ENCODE data around the gene PAPPA2. TPM values are rescaled to one million over a fixed set of nuclear protein-coding genes. Genes with fewer than 3 reads are reported as not detected.

Gene PAPPA2
- total RNA-seq, 2 experiments from 2014 or later: 0.25 to 0.46 TPM

GRCh38 chr1:176461576-176461975 is 1.4 kb upstream of the PAPPA2 start:
- H3K27me3 Mint-ChIP-seq: no peaks in the 10 kb centered on the region
- POLR2A ChIA-PET: no interaction called here
- H3K9me3 Mint-ChIP-seq: no peaks in the 10 kb centered on the region
- CTCF ChIA-PET: interaction anchor here (0.8 kb wide), 1 partner anchor 88 kb away, joined by 3 read pairs; no protein-coding TSS in a partner anchor
- H3K36me3 Mint-ChIP-seq (ENCODE audit: low read depth): no peaks in the 10 kb centered on the region
- DNase-seq: no peak
- no peaks in the 10 kb centered on the region for H3K4me1 Mint-ChIP-seq
- H3K4me3 Mint-ChIP-seq: no peak overlapping the region
- no peak overlapping the region for H3K27ac Mint-ChIP-seq

GRCh38 chr1:176466514-176466913 is 3.5 kb downstream of the PAPPA2 start:
- H3K27me3 Mint-ChIP-seq: no peaks in the 10 kb centered on the region
- no peak overlapping the region for H3K4me3 Mint-ChIP-seq
- ChIA-PET CTCF (no interaction called here), POLR2A (no interaction called here)
- no peak overlapping the region for H3K27ac Mint-ChIP-seq
- H3K36me3 Mint-ChIP-seq (ENCODE audit: low read depth): no peaks in the 10 kb centered on the region
- no peak for DNase-seq
- H3K9me3 Mint-ChIP-seq: no peaks in the 10 kb centered on the region
- H3K4me1 Mint-ChIP-seq: no peaks in the 10 kb centered on the region

- CTCF ChIA-PET: interaction anchor here (1.1 kb wide), 1 partner anchor 21 kb away, joined by 4 read pairs; no protein-coding TSS in a partner anchor
- H3K27me3 Mint-ChIP-seq: no peaks in the 10 kb centered on the region
- no peak overlapping the region for H3K27ac Mint-ChIP-seq
- no peak overlapping the region for H3K4me3 Mint-ChIP-seq
- H3K9me3 Mint-ChIP-seq: no peaks in the 10 kb centered on the region
- POLR2A ChIA-PET: no interaction called here
- no peak for DNase-seq
- H3K36me3 Mint-ChIP-seq (ENCODE audit: low read depth): no peaks in the 10 kb centered on the region
- no peaks in the 10 kb centered on the region for H3K4me1 Mint-ChIP-seq
Observed at GRCh38 chr1:176469450-176470010, 6.6 kb downstream of the PAPPA2 start.

GRCh38 chr1:176471338-176472121 is 8.6 kb downstream of the PAPPA2 start:
- no peak overlapping the region for H3K4me3 Mint-ChIP-seq
- H3K4me1 Mint-ChIP-seq: no peaks in the 10 kb centered on the region
- ChIA-PET CTCF (no interaction called here), POLR2A (no interaction called here)
- H3K27ac Mint-ChIP-seq: no peak overlapping the region
- DNase-seq: no peak
- H3K36me3 Mint-ChIP-seq (ENCODE audit: low read depth): no peaks in the 10 kb centered on the region
- no peaks in the 10 kb centered on the region for H3K27me3 Mint-ChIP-seq
- H3K9me3 Mint-ChIP-seq: no peaks in the 10 kb centered on the region

GRCh38 chr1:176479971-176480370 is 17.0 kb downstream of the PAPPA2 start:
- no peaks in the 10 kb centered on the region for H3K36me3 Mint-ChIP-seq (ENCODE audit: low read depth)
- ChIA-PET CTCF (interaction anchor here (0.6 kb wide), 1 partner anchor 19 kb away, joined by 3 read pairs; no protein-coding TSS in a partner anchor), POLR2A (no interaction called here)
- no peaks in the 10 kb centered on the region for H3K27me3 Mint-ChIP-seq
- H3K9me3 Mint-ChIP-seq: no peaks in the 10 kb centered on the region
- H3K4me1 Mint-ChIP-seq: no peaks in the 10 kb centered on the region
- DNase-seq: no peak
- no peak overlapping the region for H3K27ac Mint-ChIP-seq
- no peak overlapping the region for H3K4me3 Mint-ChIP-seq

GRCh38 chr1:176480750-176481149 is 17.8 kb downstream of the PAPPA2 start:
- ChIA-PET CTCF (no interaction called here), POLR2A (no interaction called here)
- Mint-ChIP-seq H3K4me1 (no peaks in the 10 kb centered on the region), H3K27me3 (no peaks in the 10 kb centered on the region), H3K9me3 (no peaks in the 10 kb centered on the region), H3K27ac (no peak overlapping the region), H3K4me3 (no peak overlapping the region), H3K36me3 (ENCODE audit: low read depth) (no peaks in the 10 kb centered on the region)
- DNase-seq: no peak

- no peaks in the 10 kb centered on the region for H3K27me3 Mint-ChIP-seq
- H3K27ac Mint-ChIP-seq: no peak overlapping the region
- ChIA-PET CTCF (no interaction called here), POLR2A (no interaction called here)
- H3K36me3 Mint-ChIP-seq (ENCODE audit: low read depth): no peaks in the 10 kb centered on the region
- no peaks in the 10 kb centered on the region for H3K9me3 Mint-ChIP-seq
- DNase-seq: no peak
- no peaks in the 10 kb centered on the region for H3K4me1 Mint-ChIP-seq
- no peak overlapping the region for H3K4me3 Mint-ChIP-seq
Observed at GRCh38 chr1:176485083-176485482, 22.1 kb downstream of the PAPPA2 start.

- Mint-ChIP-seq H3K27me3 (no peaks in the 10 kb centered on the region), H3K36me3 (ENCODE audit: low read depth) (no peaks in the 10 kb centered on the region), H3K4me1 (no peaks in the 10 kb centered on the region), H3K27ac (no peak overlapping the region), H3K4me3 (no peak overlapping the region), H3K9me3 (no peaks in the 10 kb centered on the region)
- CTCF ChIA-PET: no interaction called here
- POLR2A ChIA-PET: no interaction called here
- no peak for DNase-seq
Observed at GRCh38 chr1:176494436-176494835, 31.5 kb downstream of the PAPPA2 start.

- H3K4me1 Mint-ChIP-seq: no peaks in the 10 kb centered on the region
- no peak for DNase-seq
- no peaks in the 10 kb centered on the region for H3K9me3 Mint-ChIP-seq
- H3K36me3 Mint-ChIP-seq (ENCODE audit: low read depth): no peaks in the 10 kb centered on the region
- CTCF ChIA-PET: no interaction called here
- no peak overlapping the region for H3K27ac Mint-ChIP-seq
- POLR2A ChIA-PET: no interaction called here
- no peaks in the 10 kb centered on the region for H3K27me3 Mint-ChIP-seq
- H3K4me3 Mint-ChIP-seq: no peak overlapping the region
Observed at GRCh38 chr1:176499671-176500070, 36.7 kb downstream of the PAPPA2 start.

GRCh38 chr1:176501599-176501998 is 38.6 kb downstream of the PAPPA2 start:
- H3K4me3 Mint-ChIP-seq: no peak overlapping the region
- ChIA-PET POLR2A (no interaction called here), CTCF (no interaction called here)
- no peak for DNase-seq
- H3K36me3 Mint-ChIP-seq (ENCODE audit: low read depth): no peaks in the 10 kb centered on the region
- no peaks in the 10 kb centered on the region for H3K27me3 Mint-ChIP-seq
- no peaks in the 10 kb centered on the region for H3K4me1 Mint-ChIP-seq
- no peak overlapping the region for H3K27ac Mint-ChIP-seq
- no peaks in the 10 kb centered on the region for H3K9me3 Mint-ChIP-seq

GRCh38 chr1:176504848-176505553 is 42.0 kb downstream of the PAPPA2 start:
- H3K27ac Mint-ChIP-seq: no peak overlapping the region
- H3K27me3 Mint-ChIP-seq: no peaks in the 10 kb centered on the region
- no peak overlapping the region for H3K4me3 Mint-ChIP-seq
- DNase-seq: no peak
- no peaks in the 10 kb centered on the region for H3K4me1 Mint-ChIP-seq
- no peaks in the 10 kb centered on the region for H3K9me3 Mint-ChIP-seq
- POLR2A ChIA-PET: no interaction called here
- CTCF ChIA-PET: no interaction called here
- no peaks in the 10 kb centered on the region for H3K36me3 Mint-ChIP-seq (ENCODE audit: low read depth)

GRCh38 chr1:176512966-176513365 is 50.0 kb downstream of the PAPPA2 start:
- ChIA-PET POLR2A (no interaction called here), CTCF (no interaction called here)
- no peaks in the 10 kb centered on the region for H3K4me1 Mint-ChIP-seq
- H3K9me3 Mint-ChIP-seq: peaks cover 3% of the 10 kb centered on the region
- H3K4me3 Mint-ChIP-seq: no peak overlapping the region
- no peak overlapping the region for H3K27ac Mint-ChIP-seq
- DNase-seq: no peak
- H3K27me3 Mint-ChIP-seq: no peaks in the 10 kb centered on the region
- no peaks in the 10 kb centered on the region for H3K36me3 Mint-ChIP-seq (ENCODE audit: low read depth)

GRCh38 chr1:176515310-176515709 is 52.3 kb downstream of the PAPPA2 start:
- no peak for DNase-seq
- CTCF ChIA-PET: no interaction called here
- H3K27ac Mint-ChIP-seq: no peak overlapping the region
- POLR2A ChIA-PET: no interaction called here
- H3K9me3 Mint-ChIP-seq: peaks cover 3% of the 10 kb centered on the region
- H3K36me3 Mint-ChIP-seq (ENCODE audit: low read depth): no peaks in the 10 kb centered on the region
- H3K4me1 Mint-ChIP-seq: no peaks in the 10 kb centered on the region
- no peak overlapping the region for H3K4me3 Mint-ChIP-seq
- H3K27me3 Mint-ChIP-seq: no peaks in the 10 kb centered on the region

All from activated CD4-positive, alpha-beta T cell treated with anti-CD3 and anti-CD28 coated beads, Interleukin-2, amount 10 ng/mL, durations not matched to agents 7 days and 5 days (primary cell).